ENCODE results near the gene CCSAP. TPM values are rescaled to one million over a fixed set of nuclear protein-coding genes. Genes with fewer than 3 reads are reported as not detected.

The CCSAP gene
- total RNA-seq, 4 donors from 2014 or later: 0.51 to 14.2 (median 4.3) TPM

GRCh38 chr1:229280921-229281320, 61.9 kb downstream of the CCSAP start:
- TF ChIP-seq POLR2A (IDR thresholded peaks at IDR 0.05) (no peak), CTCF (IDR thresholded peaks at IDR 0.05) (no peak)

GRCh38 chr1:229280037-229280828, 62.6 kb downstream of the CCSAP start:
- intact Hi-C loops (cut with DNase I; ENCODE audit: low total_unique reads): no loop called here

More at GRCh38 chr1:229280921-229281320, 61.9 kb downstream of the CCSAP start:
- Histone ChIP-seq H3K4me3 (no peak overlapping the region), H3K9me3 (no peaks in the 10 kb centered on the region), H3K27ac (no peak overlapping the region), H3K36me3 (no peaks in the 10 kb centered on the region), H3K27me3 (no peaks in the 10 kb centered on the region), H3K4me1 (no peaks in the 10 kb centered on the region)
- intact Hi-C loops (cut with DNase I; ENCODE audit: low total_unique reads): no loop called here
- DNase-seq: no peak

GRCh38 chr1:229279242-229279641, 63.6 kb downstream of the CCSAP start:
- H3K36me3 ChIP-seq: no peaks in the 10 kb centered on the region
- no peak for DNase-seq
- TF ChIP-seq CTCF (IDR thresholded peaks at IDR 0.05) (no peak), POLR2A (IDR thresholded peaks at IDR 0.05) (no peak)
- no peak overlapping the region for H3K27ac ChIP-seq
- H3K4me1 ChIP-seq: no peaks in the 10 kb centered on the region
- H3K4me3 ChIP-seq: no peak overlapping the region
- intact Hi-C loops (cut with DNase I; ENCODE audit: low total_unique reads): no loop called here
- no peaks in the 10 kb centered on the region for H3K27me3 ChIP-seq
- H3K9me3 ChIP-seq: no peaks in the 10 kb centered on the region

More at GRCh38 chr1:229280037-229280828, 62.6 kb downstream of the CCSAP start:
- no peaks in the 10 kb centered on the region for H3K9me3 ChIP-seq
- H3K4me3 ChIP-seq: no peak overlapping the region
- H3K27ac ChIP-seq: no peak overlapping the region
- no peaks in the 10 kb centered on the region for H3K27me3 ChIP-seq
- no peak for DNase-seq
- H3K4me1 ChIP-seq: no peaks in the 10 kb centered on the region
- H3K36me3 ChIP-seq: no peaks in the 10 kb centered on the region
- no peak for TF ChIP-seq CTCF (IDR thresholded peaks at IDR 0.05)
- no peak for TF ChIP-seq POLR2A (IDR thresholded peaks at IDR 0.05)

GRCh38 chr1:229278120-229278741, 64.6 kb downstream of the CCSAP start:
- no peaks in the 10 kb centered on the region for H3K4me1 ChIP-seq

More at GRCh38 chr1:229278120-229278741, 64.6 kb downstream of the CCSAP start:
- intact Hi-C loops (cut with DNase I; ENCODE audit: low total_unique reads): no loop called here
- no peak overlapping the region for H3K27ac ChIP-seq
- TF ChIP-seq CTCF (IDR thresholded peaks at IDR 0.05) (no peak), POLR2A (IDR thresholded peaks at IDR 0.05) (no peak)
- DNase-seq: no peak
- no peaks in the 10 kb centered on the region for H3K36me3 ChIP-seq
- no peak overlapping the region for H3K4me3 ChIP-seq
- no peaks in the 10 kb centered on the region for H3K27me3 ChIP-seq
- H3K9me3 ChIP-seq: no peaks in the 10 kb centered on the region

All from uterus (tissue), 4 donors.